Body of pancreas (tissue), 4 donors: ENCODE results near the gene TMEM91. TPM values are rescaled to one million over a fixed set of nuclear protein-coding genes. Genes with fewer than 3 reads are reported as not detected.

ENCODE experiments used
- ATAC-seq: fragments of 150-250 bp; one replicate; pipeline ENCODE4 v1.9.1; 2016
- DNase-seq, 4 donors: peaks; one replicate each; pipeline ENCODE4 v3.0.0-alpha.2; 2019
- H3K27ac ChIP-seq, 4 donors: fragments of 200-600 bp; sonication (generic); 1 replicate in 3 of 4; 2 replicates in 1 of 4; pipeline versions ENCODE4 v1.5.1 to v1.6.1; 2016 to 2019; ENCODE audit warnings: mild to moderate bottlenecking in 1 of 4, mixed read lengths in 1 of 4, moderate library complexity in 1 of 4
- H3K27me3 ChIP-seq, 2 donors: fragments of 200-600 bp; sonication (generic); one replicate each; pipeline ENCODE4 v1.6.0; 2016; ENCODE audit warnings: mild to moderate bottlenecking in 1 of 2
- H3K36me3 ChIP-seq, 2 donors: fragments of 200-600 bp; sonication (generic); replicated peaks in 1 of 2; 2 replicates each; pipeline ENCODE4 v1.5.1; 2016; ENCODE audit warnings: low read depth in 2 of 2; ENCODE audit not compliant: insufficient read depth in 1 of 2
- H3K4me1 ChIP-seq: fragments of 200-600 bp; sonication (generic); one replicate; pipeline ENCODE4 v1.6.0; 2016
- H3K4me3 ChIP-seq, 2 donors: fragments of 200-600 bp; sonication (generic); 1 replicate in 1 of 2; 2 replicates in 1 of 2; pipeline ENCODE4 v1.5.1; 2016 to 2019
- H3K9me3 ChIP-seq, 3 donors: fragments of 200-600 bp; sonication (generic); 1 replicate in 2 of 3; 2 replicates in 1 of 3; pipeline ENCODE4 v1.5.1; 2016
- CTCF ChIP-seq, 7 experiments: fragments of 450-650 bp in 4 of 7; fragments of 200-600 bp in 3 of 7; sonication (generic) in 3 of 7; IDR thresholded peaks; one replicate each; pipeline ENCODE4 v1.5.1; 2016 to 2019; ENCODE audit warnings: antibody characterized with exemption in 7 of 7
- POLR2A ChIP-seq, 3 donors: fragments of 450-650 bp; IDR thresholded peaks; one replicate each; pipeline ENCODE4 v1.6.1; 2016; ENCODE audit warnings: antibody characterized with exemption in 3 of 3, mild to moderate bottlenecking in 2 of 3
- WGBS, 2 donors: methylation state at CpG; one replicate each; pipeline ENCODE4 v1.1.5; 2017; 5-methylcytosine and 5-hydroxymethylcytosine counted together
- intact Hi-C: fragments of 100-400 bp; cut with DNase I; formaldehyde crosslinking; loops from one replicate; pipeline ENCODE4 v1.15.1; 2023
- total RNA-seq, 2 donors: library from RNA; depleted of rRNA; stranded (reverse); fragments of >200 nt; gene quantifications; one replicate each; pipeline ENCODE4 v1.1.0, GENCODE V29; 2016

TMEM91 gene
- total RNA-seq, 2 donors from 2014 or later = 7.5 to 15.5 TPM

- DNase-seq (peak; percentile 62 to 80 (median 74)), ATAC-seq (peak; percentile 83)
- intact Hi-C loops = no loop called here
- TF ChIP-seq POLR2A (IDR thresholded peaks at IDR 0.05) (peak; percentile 15 to 71 (median 67)), CTCF (IDR thresholded peaks at IDR 0.05) (no peak)
- Histone ChIP-seq H3K36me3 (peaks cover 0 to 22% of the 10 kb centered on the region in 2 donors), H3K4me1 (peaks cover 9% of the 10 kb centered on the region), H3K27ac (peak within 1 kb of the TSS; percentile 78 to 85 (median 81)), H3K27me3 (no peaks in the 10 kb centered on the region), H3K9me3 (no peaks in the 10 kb centered on the region), H3K4me3 (no peak within 1 kb of the TSS)
- 27 to 55% methylated on average over 12 to 19 of the region's 19 CpGs for WGBS, 2 donors
Measured at GRCh38 chr19:41426952-41427646, 50.8 kb downstream of the TMEM91 start, which contains the start of gene B3GNT8. Gene B3GNT8, minus strand, starts transcription at chr19:41427374. Its CDS starts 596 bp downstream, at chr19:41426778.

GRCh38 chr19:41427647-41428480, 51.5 kb downstream of the TMEM91 start:
- DNase-seq = peak; percentile 37 to 58 (median 47)

GRCh38 chr19:41428481-41428859, 52.1 kb downstream of the TMEM91 start:
- Histone ChIP-seq H3K4me1 (peaks cover 9% of the 10 kb centered on the region), H3K9me3 (no peaks in the 10 kb centered on the region), H3K27ac (peak overlapping the region; percentile 78 to 85 (median 81)), H3K4me3 (no peak overlapping the region), H3K27me3 (no peaks in the 10 kb centered on the region), H3K36me3 (peaks cover 0 to 17% of the 10 kb centered on the region in 2 donors)
- WGBS, 2 donors = 43 to 50% methylated on average over 1 of the region's 1 CpG
- TF ChIP-seq POLR2A (IDR thresholded peaks at IDR 0.05) (no peak), CTCF (IDR thresholded peaks at IDR 0.05) (no peak)
- DNase-seq = no peak
- intact Hi-C loops = no loop called here
- ATAC-seq = no peak

More at GRCh38 chr19:41427647-41428480, 51.5 kb downstream of the TMEM91 start:
- peak; percentile 66 for ATAC-seq
- Histone ChIP-seq H3K4me3 (no peak overlapping the region), H3K36me3 (peaks cover 0 to 18% of the 10 kb centered on the region in 2 donors), H3K9me3 (no peaks in the 10 kb centered on the region), H3K27me3 (no peaks in the 10 kb centered on the region), H3K27ac (peak overlapping the region; percentile 78 to 85 (median 81)), H3K4me1 (peaks cover 9% of the 10 kb centered on the region)
- WGBS, 2 donors = 37 to 53% methylated on average over 23 of the region's 23 CpGs
- intact Hi-C loops = no loop called here
- TF ChIP-seq POLR2A (IDR thresholded peaks at IDR 0.05) (peak in 2 of 3 donors; percentile 41 to 48), CTCF (IDR thresholded peaks at IDR 0.05) (no peak)

- 79 to 82% methylated on average over 6 of the region's 6 CpGs for WGBS, 2 donors
- Histone ChIP-seq H3K27ac (no peak overlapping the region), H3K9me3 (no peaks in the 10 kb centered on the region), H3K36me3 (peaks cover 0 to 8% of the 10 kb centered on the region in 2 donors), H3K4me1 (peaks cover 9% of the 10 kb centered on the region), H3K27me3 (no peaks in the 10 kb centered on the region), H3K4me3 (no peak overlapping the region)
- TF ChIP-seq CTCF (IDR thresholded peaks at IDR 0.05) (no peak), POLR2A (IDR thresholded peaks at IDR 0.05) (no peak)
- no peak for ATAC-seq
- intact Hi-C loops = loop anchor here (10.0 kb wide), 1 partner anchor 106 kb away; no protein-coding TSS in a partner anchor
- DNase-seq = no peak
Measured at GRCh38 chr19:41430922-41431321, 54.6 kb downstream of the TMEM91 start.
